Fibroblast of lung (primary cell): Measurements from ENCODE around the gene USH1C. TPM values are rescaled to one million over a fixed set of nuclear protein-coding genes. Genes with fewer than 3 reads are reported as not detected.

Source experiments
- DNase-seq, 2 donors: peaks; one replicate each; pipeline versions ENCODE4 v3.0.0 to v3.0.0-alpha.2; 2010; ENCODE audit warnings: low read depth in 2 of 2
- H2AFZ ChIP-seq: 2 replicates; pipeline ENCODE4 v1.5.1; 2012; ENCODE audit warnings: low read length, control low read depth, inconsistent platforms
- H3K27ac ChIP-seq: 2 replicates; pipeline ENCODE4 v1.5.1; 2011; ENCODE audit warnings: low read length, control low read depth; ENCODE audit not compliant: insufficient read depth
- H3K27me3 ChIP-seq: 2 replicates; pipeline ENCODE4 v1.5.1; 2011; ENCODE audit warnings: mild to moderate bottlenecking, low read length; ENCODE audit not compliant: control insufficient read depth, insufficient read depth
- H3K36me3 ChIP-seq: 2 replicates; pipeline ENCODE4 v1.5.1; 2011; ENCODE audit warnings: low read length; ENCODE audit not compliant: control insufficient read depth, insufficient read depth
- H3K4me1 ChIP-seq: 2 replicates; pipeline ENCODE4 v1.5.1; 2011; ENCODE audit warnings: low read length; ENCODE audit not compliant: control insufficient read depth, insufficient read depth; ENCODE audit errors: extremely low read depth
- H3K4me2 ChIP-seq: 2 replicates; pipeline ENCODE4 v1.5.1; 2011; ENCODE audit warnings: low read length, control low read depth; ENCODE audit not compliant: insufficient read depth; ENCODE audit errors: extremely low read depth
- H3K4me3 ChIP-seq, 4 experiments: fragments of 200-600 bp in 1 of 4; sonication (generic) in 1 of 4; replicated peaks in 1 of 4; 2 replicates each; pipeline ENCODE4 v1.5.1; 2011 to 2016; ENCODE audit warnings: low read length in 4 of 4, low read depth in 3 of 4, mild to moderate bottlenecking in 3 of 4, control low read depth in 2 of 4, inconsistent platforms in 1 of 4, mixed read lengths in 1 of 4; ENCODE audit not compliant: insufficient read depth in 1 of 4; ENCODE audit errors: control extremely low read depth in 1 of 4
- H3K79me2 ChIP-seq: 2 replicates; pipeline ENCODE4 v1.5.1; 2012; ENCODE audit warnings: mild to moderate bottlenecking, low read length, inconsistent platforms; ENCODE audit not compliant: control insufficient read depth, insufficient read depth
- H3K9ac ChIP-seq: 2 replicates; pipeline ENCODE4 v1.5.1; 2011; ENCODE audit warnings: mild to moderate bottlenecking, low read length, control low read depth; ENCODE audit not compliant: insufficient read depth
- H3K9me3 ChIP-seq: 2 replicates; pipeline ENCODE4 v1.5.1; 2012; ENCODE audit warnings: low read depth, low read length; ENCODE audit not compliant: control insufficient read depth, insufficient read depth
- H4K20me1 ChIP-seq: 2 replicates; pipeline ENCODE4 v1.5.1; 2011; ENCODE audit warnings: low read length; ENCODE audit not compliant: control insufficient read depth, insufficient read depth; ENCODE audit errors: extremely low read depth
- EZH2 ChIP-seq: IDR thresholded peaks from 2 replicates; pipeline ENCODE4 v1.5.1; 2012; ENCODE audit warnings: low read length, control low read depth, mild to moderate bottlenecking; ENCODE audit errors: missing control alignments
- polyA plus RNA-seq, 2 donors: library from polyadenylated mRNA; depleted of rRNA in 1 of 2; stranded (reverse) in 1 of 2; unstranded in 1 of 2; fragments of >200 nt; gene quantifications; 2 replicates each; pipeline ENCODE4 v1.2.1, GENCODE V29; 2011 to 2012; ENCODE audit warnings: missing spikeins in 1 of 2
- total RNA-seq: library from RNA; depleted of rRNA; stranded (reverse); fragments of >200 nt; gene quantifications from 2 replicates; pipeline ENCODE4 v1.2.1, GENCODE V29; 2014
- TF ChIP-seq, protein P1 (sequence below), 2 donors: IDR thresholded peaks in 1 of 2; conservative IDR thresholded peaks in 1 of 2; 1 replicate in 1 of 2; 2 replicates in 1 of 2; pipeline ENCODE4 v1.5.1; 2011 to 2012; ENCODE audit warnings: low read length in 2 of 2, control low read depth in 1 of 2, inconsistent platforms in 1 of 2, low read depth in 1 of 2, mild to moderate bottlenecking in 1 of 2

USH1C gene
- total and polyA plus RNA-seq, 2 donors (not counting 1 experiment from before 2014, with no cell fraction given), result not detected

DNA sequence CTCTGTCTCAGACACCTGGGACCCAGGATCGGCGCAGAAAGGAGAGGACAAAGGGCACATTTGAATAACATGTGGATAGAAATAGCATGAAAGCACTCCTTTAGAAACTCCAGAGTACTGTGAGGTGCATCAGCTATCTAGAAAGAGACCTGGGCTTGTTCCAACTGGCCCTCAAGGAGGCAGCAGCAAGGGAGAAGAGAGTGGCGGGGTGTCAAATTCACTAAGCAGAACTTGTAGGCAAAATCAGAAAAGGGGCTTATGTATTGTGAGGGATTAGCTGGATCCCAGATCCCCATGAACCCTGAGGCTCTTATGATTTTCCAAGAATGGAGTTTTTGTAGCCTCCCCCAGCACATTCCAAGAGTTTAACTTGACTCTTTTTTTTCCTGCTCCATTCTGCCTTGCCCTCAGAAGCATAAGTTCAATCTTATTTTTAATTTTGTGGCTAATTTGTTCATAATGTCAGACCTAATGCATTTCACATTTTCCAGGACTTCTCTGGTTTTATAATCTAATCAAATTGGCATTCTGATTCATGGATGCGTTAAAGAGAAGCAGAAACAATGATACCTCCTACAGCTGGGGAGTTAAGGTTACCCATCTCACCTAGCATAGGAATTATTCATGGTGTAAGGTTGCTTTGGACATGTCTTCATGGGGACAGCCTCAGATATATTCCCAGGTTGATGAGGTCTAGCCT, 33.6 kb downstream of the USH1C start:
- no peak overlapping the region for H2AFZ ChIP-seq
- TF ChIP-seq EZH2, result no peak
- TF ChIP-seq, protein P1, sequence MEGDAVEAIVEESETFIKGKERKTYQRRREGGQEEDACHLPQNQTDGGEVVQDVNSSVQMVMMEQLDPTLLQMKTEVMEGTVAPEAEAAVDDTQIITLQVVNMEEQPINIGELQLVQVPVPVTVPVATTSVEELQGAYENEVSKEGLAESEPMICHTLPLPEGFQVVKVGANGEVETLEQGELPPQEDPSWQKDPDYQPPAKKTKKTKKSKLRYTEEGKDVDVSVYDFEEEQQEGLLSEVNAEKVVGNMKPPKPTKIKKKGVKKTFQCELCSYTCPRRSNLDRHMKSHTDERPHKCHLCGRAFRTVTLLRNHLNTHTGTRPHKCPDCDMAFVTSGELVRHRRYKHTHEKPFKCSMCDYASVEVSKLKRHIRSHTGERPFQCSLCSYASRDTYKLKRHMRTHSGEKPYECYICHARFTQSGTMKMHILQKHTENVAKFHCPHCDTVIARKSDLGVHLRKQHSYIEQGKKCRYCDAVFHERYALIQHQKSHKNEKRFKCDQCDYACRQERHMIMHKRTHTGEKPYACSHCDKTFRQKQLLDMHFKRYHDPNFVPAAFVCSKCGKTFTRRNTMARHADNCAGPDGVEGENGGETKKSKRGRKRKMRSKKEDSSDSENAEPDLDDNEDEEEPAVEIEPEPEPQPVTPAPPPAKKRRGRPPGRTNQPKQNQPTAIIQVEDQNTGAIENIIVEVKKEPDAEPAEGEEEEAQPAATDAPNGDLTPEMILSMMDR (conservative IDR thresholded peaks at IDR 0.05 in 1 of 2, IDR thresholded peaks at IDR 0.05 in 1 of 2; ENCODE audit: low read depth in 1 of 2, low read length in 2 of 2), result no peak

GRCh38 chr11:17508791-17509190, 35.4 kb downstream of the USH1C start:
- Histone ChIP-seq H2AFZ (no peak overlapping the region), H4K20me1 (no peaks in the 10 kb centered on the region), H3K9ac (no peak overlapping the region), H3K4me1 (no peaks in the 10 kb centered on the region), H3K4me3 (no peak overlapping the region), H3K4me2 (no peak overlapping the region), H3K36me3 (no peaks in the 10 kb centered on the region), H3K27ac (no peak overlapping the region), H3K9me3 (no peaks in the 10 kb centered on the region), H3K27me3 (no peaks in the 10 kb centered on the region), H3K79me2 (no peaks in the 10 kb centered on the region)
- no peak for DNase-seq
- TF ChIP-seq, protein P1 (conservative IDR thresholded peaks at IDR 0.05 in 1 of 2, IDR thresholded peaks at IDR 0.05 in 1 of 2; ENCODE audit: low read depth in 1 of 2, low read length in 2 of 2), result no peak
- TF ChIP-seq EZH2, result no peak

More for the DNA sequence above, 33.6 kb downstream of the USH1C start:
- H3K36me3 ChIP-seq, result no peaks in the 10 kb centered on the region
- no peaks in the 10 kb centered on the region for H3K9me3 ChIP-seq
- H3K4me2 ChIP-seq, result no peak overlapping the region
- no peaks in the 10 kb centered on the region for H3K79me2 ChIP-seq
- DNase-seq, result no peak
- H4K20me1 ChIP-seq, result no peaks in the 10 kb centered on the region
- no peak overlapping the region for H3K4me3 ChIP-seq
- H3K27me3 ChIP-seq, result no peaks in the 10 kb centered on the region
- no peaks in the 10 kb centered on the region for H3K4me1 ChIP-seq
- no peak overlapping the region for H3K27ac ChIP-seq
- H3K9ac ChIP-seq, result no peak overlapping the region

DNA sequence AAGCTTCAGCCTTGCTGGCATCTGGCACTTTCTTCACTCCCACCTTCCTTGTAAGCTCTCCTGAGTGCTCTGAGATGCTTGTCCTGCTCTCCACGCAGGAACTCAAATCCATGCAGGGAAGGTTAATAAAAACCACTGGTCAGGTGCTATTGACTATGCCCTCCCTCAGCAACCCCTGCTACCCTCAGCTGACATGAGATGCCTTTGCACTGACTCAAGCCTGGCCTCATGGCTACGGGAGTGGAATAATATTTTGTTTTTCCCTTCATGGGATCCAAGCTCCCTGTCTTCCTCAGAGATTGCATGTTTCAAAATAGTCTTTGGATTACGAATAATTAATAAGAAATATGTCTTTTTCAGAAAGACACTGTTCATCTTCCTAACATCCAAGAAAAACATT, 35.9 kb downstream of the USH1C start:
- Histone ChIP-seq H3K4me3 (no peak overlapping the region), H2AFZ (no peak overlapping the region), H3K27ac (no peak overlapping the region), H3K4me1 (no peaks in the 10 kb centered on the region), H3K27me3 (no peaks in the 10 kb centered on the region), H4K20me1 (no peaks in the 10 kb centered on the region), H3K4me2 (no peak overlapping the region), H3K9me3 (no peaks in the 10 kb centered on the region), H3K36me3 (no peaks in the 10 kb centered on the region), H3K9ac (no peak overlapping the region), H3K79me2 (no peaks in the 10 kb centered on the region)
- DNase-seq, result peak in 1 of 2 donors; percentile 3
- TF ChIP-seq, protein P1 (conservative IDR thresholded peaks at IDR 0.05 in 1 of 2, IDR thresholded peaks at IDR 0.05 in 1 of 2; ENCODE audit: low read depth in 1 of 2, low read length in 2 of 2), result no peak
- TF ChIP-seq EZH2, result no peak
